Stimulated activated CD4-positive, alpha-beta T cell treated with anti-CD3 and anti-CD28 coated beads, Interleukin-1b, Interleukin-23, amount 100 ng/mL, for 4 hours (primary cell): Measurements from ENCODE around the gene NAPA.

Experiments used
- DNase-seq, 2 donors: peaks; one replicate each; pipeline ENCODE4 v3.0.0-alpha.2; 2020; ENCODE audit warnings: low read depth in 2 of 2

The NAPA gene

GRCh38 chr19:47499863-47500830 is 14.7 kb downstream of the NAPA start:
- DNase-seq = no peak

DNA sequence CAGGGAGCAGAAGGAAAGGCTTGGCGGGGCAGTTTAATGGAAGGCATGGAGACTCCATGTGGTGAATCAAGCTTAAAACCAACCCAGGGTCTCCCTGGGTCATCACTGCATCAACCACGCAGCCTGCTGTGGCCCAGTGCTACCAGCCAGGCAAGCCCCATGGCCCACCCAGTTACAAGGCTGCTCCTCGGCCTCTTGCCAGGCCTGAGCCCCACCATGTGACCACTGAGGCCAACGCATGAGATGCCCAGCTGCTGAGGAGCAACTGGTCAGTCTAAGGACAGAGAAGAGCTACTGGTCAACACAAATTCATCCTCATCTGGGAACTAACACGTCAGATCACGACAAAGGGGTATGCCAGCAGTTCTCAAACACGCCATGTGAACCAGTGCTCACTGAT is 15.5 kb downstream of the NAPA start:
- no peak for DNase-seq

DNA sequence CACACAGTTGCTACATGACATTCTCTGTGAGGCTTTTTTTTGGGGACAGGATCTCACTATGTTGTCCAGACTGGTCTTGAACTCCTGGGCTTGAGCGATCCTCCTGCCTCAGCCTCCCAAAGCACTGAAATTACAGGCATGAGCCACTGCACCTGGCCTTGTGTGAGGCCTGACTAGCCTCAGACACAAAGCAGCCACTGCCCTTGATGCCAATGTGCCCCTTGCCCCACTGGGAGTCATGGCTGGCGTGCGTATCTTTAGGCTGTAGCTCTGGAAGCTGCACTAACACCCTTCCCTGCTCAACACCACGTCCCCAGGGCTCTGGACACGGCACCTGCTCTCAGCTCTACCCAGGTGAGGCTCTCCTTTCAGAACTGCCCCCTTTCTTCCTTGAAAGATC is 16.3 kb downstream of the NAPA start:
- no peak for DNase-seq

- no peak for DNase-seq
Observed at GRCh38 chr19:47497821-47498520, 16.9 kb downstream of the NAPA start.

DNA sequence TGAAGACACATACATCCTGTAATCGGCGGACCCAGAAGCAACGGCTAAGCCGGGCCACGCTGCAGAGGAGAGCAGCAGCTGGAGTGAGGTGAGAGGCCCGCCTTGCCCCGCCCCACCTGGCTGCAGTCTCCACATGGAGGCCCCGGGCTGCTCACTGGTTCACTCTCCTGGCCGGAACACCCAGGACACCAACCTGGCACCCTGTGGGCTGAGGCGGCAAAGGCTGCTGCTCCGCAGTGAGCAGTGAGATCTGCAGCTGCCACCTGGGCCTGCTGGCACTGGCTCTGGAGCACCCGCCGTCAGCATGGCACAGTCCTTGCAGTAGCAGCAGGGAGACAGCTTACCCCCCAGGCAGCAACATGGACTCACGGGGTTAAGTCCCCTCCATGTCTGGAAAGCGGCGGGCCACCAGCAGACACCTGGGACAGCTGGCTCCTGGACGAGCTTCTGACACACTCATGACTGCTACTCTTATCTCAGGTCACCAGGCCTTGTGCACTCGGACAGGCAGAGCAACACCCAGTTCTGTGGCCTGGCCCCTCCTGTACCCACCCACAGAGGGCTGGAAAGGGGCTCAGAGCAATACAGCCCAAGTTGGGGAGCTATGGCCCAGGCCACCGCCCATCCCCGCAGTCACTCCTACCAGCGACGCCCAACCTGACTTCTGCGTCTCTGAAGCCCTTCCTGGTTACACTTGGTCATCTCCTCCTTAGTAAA is 17.7 kb downstream of the NAPA start:
- DNase-seq = no peak

DNA sequence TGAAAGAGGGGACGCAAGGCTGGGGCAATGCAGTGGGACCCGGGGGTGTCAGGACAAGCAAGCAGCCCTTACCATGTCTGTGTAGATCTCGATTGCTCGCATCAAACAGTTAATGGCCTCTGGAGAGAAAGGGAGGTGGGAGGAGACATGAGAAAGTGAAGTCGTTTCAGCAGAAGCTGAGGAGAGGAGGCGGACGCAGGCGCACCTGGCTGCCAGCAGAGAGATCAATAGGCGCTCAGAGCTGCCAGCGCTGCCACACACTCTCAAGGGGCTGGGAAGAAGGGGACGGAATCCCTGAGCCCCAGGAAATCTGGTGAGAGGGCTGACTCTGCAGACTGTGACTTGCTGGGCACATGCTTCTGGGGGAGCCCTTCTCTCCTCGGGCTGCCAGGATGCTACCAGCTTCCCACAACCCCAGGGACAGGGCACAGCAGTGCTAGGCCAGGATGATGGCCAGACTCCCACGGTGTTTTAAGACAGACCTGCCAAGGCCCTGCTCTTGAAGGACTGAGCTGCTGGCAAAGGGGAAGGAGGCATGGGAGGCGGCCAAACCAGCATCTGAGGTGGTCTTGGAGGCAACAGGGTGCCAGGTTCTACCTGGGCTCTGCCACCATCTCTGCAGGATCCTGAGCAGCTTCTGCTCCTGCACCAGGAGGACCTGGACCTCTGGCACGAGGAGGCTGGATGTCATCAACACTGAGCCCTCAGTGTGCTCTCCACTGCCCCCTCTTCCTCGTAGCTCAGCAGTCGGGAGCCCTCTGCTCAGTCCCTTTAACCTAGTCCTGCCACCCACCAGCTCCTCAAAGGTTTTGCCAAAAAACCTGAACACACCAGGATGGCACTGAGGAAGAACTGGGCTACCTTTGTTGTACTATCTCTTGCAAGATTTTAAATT is 19.1 kb downstream of the NAPA start:
- no peak for DNase-seq

GRCh38 chr19:47494729-47495128 is 20.1 kb downstream of the NAPA start:
- DNase-seq = no peak

DNA sequence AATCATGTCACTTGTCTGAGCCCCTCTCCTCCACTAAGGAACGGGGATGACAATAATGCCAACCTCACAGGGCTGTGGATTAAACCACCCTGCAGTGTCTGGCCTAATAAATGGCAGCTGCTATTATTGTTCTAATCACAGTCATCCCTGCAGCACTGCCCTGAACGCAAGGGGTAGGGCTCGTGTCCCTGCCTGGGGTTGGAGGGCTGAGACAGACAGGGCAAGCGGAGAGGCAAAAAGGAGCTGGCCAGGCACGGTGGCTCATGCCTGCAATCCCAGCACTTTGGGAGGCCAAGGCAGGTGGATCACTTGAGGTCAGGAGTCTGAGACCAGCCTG is 20.7 kb downstream of the NAPA start:
- DNase-seq = no peak

- DNase-seq = no peak
Observed at GRCh38 chr19:47493378-47494210, 21.3 kb downstream of the NAPA start.

GRCh38 chr19:47492571-47493377 is 22.1 kb downstream of the NAPA start:
- no peak for DNase-seq

DNA sequence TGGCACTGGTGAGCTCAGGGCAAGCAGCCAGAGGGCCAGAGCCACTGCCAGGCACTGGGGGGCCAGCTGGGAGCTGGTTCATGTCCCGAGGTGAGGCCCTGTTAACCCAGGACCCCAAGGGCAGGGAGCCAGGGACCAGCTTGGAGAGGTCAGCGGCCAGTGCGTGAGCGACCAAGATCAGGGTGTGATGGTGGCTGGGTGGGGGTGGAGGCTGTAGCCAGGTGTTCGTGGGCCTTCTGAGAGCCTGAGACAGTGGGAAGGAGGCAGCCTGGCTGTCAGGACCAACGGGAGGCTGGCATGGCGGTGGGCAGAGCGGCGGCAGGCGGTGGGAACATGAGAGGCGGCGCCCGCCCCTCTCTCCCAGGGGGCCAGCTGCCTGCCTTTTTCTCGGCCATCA is 22.7 kb downstream of the NAPA start:
- DNase-seq = no peak

- no peak for DNase-seq
Observed at GRCh38 chr19:47491358-47492136, 23.3 kb downstream of the NAPA start.

- DNase-seq = no peak
Observed at GRCh38 chr19:47490847-47491246, 24.0 kb downstream of the NAPA start.

DNA sequence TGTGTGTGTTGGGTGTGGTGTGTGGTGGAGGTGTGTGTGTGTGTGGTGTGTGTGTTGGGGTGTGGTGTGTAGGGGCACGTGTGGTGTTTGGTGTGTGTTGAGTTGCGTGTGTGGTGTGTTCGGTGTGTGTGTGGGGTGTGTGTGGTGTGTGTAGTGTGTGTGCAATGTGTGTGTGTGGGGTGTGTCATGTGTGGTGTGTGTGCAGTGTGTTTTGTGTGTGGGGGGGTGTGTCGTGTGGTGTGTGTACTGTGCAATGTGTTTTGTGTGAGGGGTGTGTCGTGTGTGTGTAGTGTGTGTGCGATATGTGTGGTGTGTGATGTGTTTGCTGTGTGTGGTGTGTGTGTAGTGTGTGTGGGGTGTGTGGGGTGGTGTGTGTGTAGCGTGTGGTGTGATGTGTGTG is 24.8 kb downstream of the NAPA start:
- DNase-seq = no peak

- no peak for DNase-seq
Observed at GRCh38 chr19:47489072-47489914, 25.6 kb downstream of the NAPA start.

DNA sequence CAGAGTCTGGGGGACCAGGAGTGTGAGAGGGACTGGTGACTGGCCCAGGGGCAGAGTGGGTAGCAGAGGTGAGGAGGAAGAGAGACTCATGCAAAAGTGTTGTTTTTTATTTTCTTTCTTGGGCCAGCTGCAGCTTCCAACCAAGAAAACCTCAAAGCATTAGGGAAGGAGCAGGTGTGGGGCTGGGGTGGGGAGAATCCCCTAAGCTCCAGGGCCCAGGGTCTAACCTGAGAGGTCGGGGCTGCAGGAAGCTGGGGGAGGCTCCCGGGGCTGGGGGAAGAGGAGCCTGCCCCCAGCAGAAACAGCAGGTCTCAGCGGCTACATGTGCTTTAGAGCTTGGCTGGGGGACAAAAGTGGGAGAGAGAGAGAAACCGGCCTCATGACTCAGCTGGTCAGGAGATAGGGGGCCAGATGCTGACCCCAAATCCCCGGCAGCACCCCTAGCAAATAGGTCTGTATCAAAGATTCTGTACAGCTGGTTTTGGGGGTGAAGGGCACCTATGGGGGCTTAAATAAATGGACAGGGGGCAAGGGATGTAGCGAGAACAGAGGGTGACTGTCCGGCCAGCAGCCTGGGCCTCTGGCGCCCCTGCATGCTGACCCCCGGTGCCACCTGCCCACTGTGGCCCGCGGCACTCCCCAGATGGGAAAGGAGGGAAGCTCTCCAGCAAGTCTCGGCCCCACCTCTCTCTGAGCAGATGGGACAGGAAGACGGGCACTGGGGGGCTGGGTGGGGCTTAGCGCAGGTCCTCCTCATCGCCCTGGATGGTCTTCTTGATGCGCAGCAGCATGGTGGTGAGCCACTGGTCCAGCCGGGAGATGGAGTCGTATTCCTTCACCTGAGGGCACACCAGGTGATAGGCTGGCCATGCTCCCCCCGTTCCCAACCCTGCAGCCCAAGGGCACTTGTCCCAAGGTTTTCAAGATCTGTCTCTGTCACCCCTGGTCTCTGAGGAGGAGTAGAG is 27.0 kb downstream of the NAPA start:
- DNase-seq = no peak

GRCh38 chr19:47486900-47487299 is 28.0 kb downstream of the NAPA start:
- DNase-seq = no peak
